Activated CD4-positive, CD25-positive, alpha-beta regulatory T cell (primary cell): ENCODE results near the gene KCNJ5.
A peak's percentile ranks its signal among the peaks of the same experiment; 100 is the strongest.

Source experiments
- DNase-seq, 4 experiments: peaks; one replicate each; lab custom pipeline; 2025; lab: John Stamatoyannopoulos, UW

Gene KCNJ5

GRCh38 chr11:128890543-128891368, at the start of gene KCNJ5:
TSS of gene KCNJ5 (plus strand) at chr11:128891356. CDS start at chr11:128911274, 19,918 bp downstream.
- DNase-seq = no peak

GRCh38 chr11:128841461-128842072, 49.6 kb upstream of the KCNJ5 start:
- no peak for DNase-seq

- no peak for DNase-seq
Measured at GRCh38 chr11:128843198-128843785, 47.9 kb upstream of the KCNJ5 start.

- DNase-seq = no peak
Measured at GRCh38 chr11:128845334-128845780, 45.8 kb upstream of the KCNJ5 start.

- no peak for DNase-seq
Measured at GRCh38 chr11:128846985-128847384, 44.2 kb upstream of the KCNJ5 start.

- DNase-seq = peak; percentile 13 to 29 (median 20)
Measured at GRCh38 chr11:128848815-128849455, 42.2 kb upstream of the KCNJ5 start.

- no peak for DNase-seq
Measured at GRCh38 chr11:128852327-128853023, 38.7 kb upstream of the KCNJ5 start.

GRCh38 chr11:128853559-128853958, 37.6 kb upstream of the KCNJ5 start:
- no peak for DNase-seq

GRCh38 chr11:128854841-128855240, 36.3 kb upstream of the KCNJ5 start:
- no peak for DNase-seq

- DNase-seq = no peak
Measured at GRCh38 chr11:128856241-128856640, 34.9 kb upstream of the KCNJ5 start.

GRCh38 chr11:128857341-128857740, 33.8 kb upstream of the KCNJ5 start:
- DNase-seq = no peak

GRCh38 chr11:128859563-128860441, 31.4 kb upstream of the KCNJ5 start:
- DNase-seq = peak; percentile 56 to 64 (median 63)

GRCh38 chr11:128860571-128861361, 30.4 kb upstream of the KCNJ5 start:
- no peak for DNase-seq

GRCh38 chr11:128862406-128862805, 28.8 kb upstream of the KCNJ5 start:
- DNase-seq = no peak

GRCh38 chr11:128862908-128863660, 28.1 kb upstream of the KCNJ5 start:
- no peak for DNase-seq

GRCh38 chr11:128865490-128865889, 25.7 kb upstream of the KCNJ5 start:
- DNase-seq = no peak

- DNase-seq = no peak
Measured at GRCh38 chr11:128867277-128867676, 23.9 kb upstream of the KCNJ5 start, which contains the start of gene KCNJ1. TSS of gene KCNJ1 (minus strand) at chr11:128867296. CDS start at chr11:128840243, 27,053 bp downstream.

- no peak for DNase-seq
Measured at GRCh38 chr11:128868841-128869671, 22.1 kb upstream of the KCNJ5 start.
